HL-60 (cell line): ENCODE data around the gene PIK3CD.
"Not testable (repeated sequence)": the region's sequence is repeated elsewhere in the genome, so short reads cannot be mapped to it uniquely, and the experiment has no call there.

Experiments
- DNase-seq, 2 experiments: peaks; one replicate each; pipeline ENCODE4 v3.0.0-alpha.2; 2010 to 2020; ENCODE audit warnings: low read depth in 1 of 2, low spot score in 1 of 2
- H3K27ac ChIP-seq: fragments of 250-450 bp; sonication (Bioruptor Pico); replicated peaks from 2 replicates; pipeline ENCODE4 v1.5.1; 2020; ENCODE audit warnings: mild to moderate bottlenecking, moderate library complexity
- H3K27me3 ChIP-seq: fragments of 250-450 bp; sonication (Bioruptor Pico); 2 replicates; pipeline ENCODE4 v1.5.1; 2021; ENCODE audit warnings: mild to moderate bottlenecking, moderate library complexity; ENCODE audit not compliant: insufficient read depth, poor library complexity, severe bottlenecking
- H3K4me3 ChIP-seq: replicated peaks from 2 replicates; pipeline ENCODE4 v1.5.1; 2011; ENCODE audit warnings: mild to moderate bottlenecking, control low read depth, low read length; ENCODE audit not compliant: insufficient read depth
- GABPA ChIP-seq: IDR thresholded peaks from 2 replicates; pipeline ENCODE4 v1.6.1; 2012; ENCODE audit warnings: low read depth
- POLR2AphosphoS5 ChIP-seq: IDR thresholded peaks from 2 replicates; pipeline ENCODE4 v1.6.1; 2012; ENCODE audit warnings: low read depth
- SPI1 ChIP-seq: IDR thresholded peaks from 2 replicates; pipeline ENCODE4 v1.6.1; 2012; ENCODE audit warnings: low read depth, mild to moderate bottlenecking, borderline replicate concordance
- TF ChIP-seq, protein P1 (sequence below): IDR thresholded peaks from 2 replicates; pipeline ENCODE4 v1.6.1; 2012; ENCODE audit warnings: low read depth; ENCODE audit not compliant: insufficient replicate concordance
- TF ChIP-seq, protein P2 (sequence below): IDR thresholded peaks from one replicate; pipeline ENCODE4 v1.5.1; 2011; ENCODE audit warnings: low read length, control low read depth, inconsistent platforms; ENCODE audit not compliant: insufficient read depth

PIK3CD gene

DNA sequence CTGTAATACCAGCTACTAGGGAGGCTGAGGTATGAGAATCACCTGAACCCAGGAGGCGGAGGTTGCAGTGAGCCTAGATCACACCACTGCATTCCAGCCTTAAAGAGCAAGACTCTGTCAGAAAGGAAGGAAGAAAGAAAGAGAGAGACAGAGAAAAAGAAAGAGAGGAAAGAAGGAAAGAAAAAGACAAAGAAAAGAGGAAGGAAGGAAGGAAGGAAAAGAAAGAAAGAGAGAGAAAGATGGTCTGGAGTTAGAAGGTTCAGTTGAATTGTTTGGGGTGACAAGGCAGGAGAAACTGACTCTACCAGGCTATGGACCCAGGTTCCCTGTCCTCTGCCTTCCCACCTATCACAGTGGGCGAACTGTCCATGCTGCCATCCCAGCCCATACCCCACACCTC is 27.4 kb upstream of the PIK3CD start:
- TF ChIP-seq, protein P1, sequence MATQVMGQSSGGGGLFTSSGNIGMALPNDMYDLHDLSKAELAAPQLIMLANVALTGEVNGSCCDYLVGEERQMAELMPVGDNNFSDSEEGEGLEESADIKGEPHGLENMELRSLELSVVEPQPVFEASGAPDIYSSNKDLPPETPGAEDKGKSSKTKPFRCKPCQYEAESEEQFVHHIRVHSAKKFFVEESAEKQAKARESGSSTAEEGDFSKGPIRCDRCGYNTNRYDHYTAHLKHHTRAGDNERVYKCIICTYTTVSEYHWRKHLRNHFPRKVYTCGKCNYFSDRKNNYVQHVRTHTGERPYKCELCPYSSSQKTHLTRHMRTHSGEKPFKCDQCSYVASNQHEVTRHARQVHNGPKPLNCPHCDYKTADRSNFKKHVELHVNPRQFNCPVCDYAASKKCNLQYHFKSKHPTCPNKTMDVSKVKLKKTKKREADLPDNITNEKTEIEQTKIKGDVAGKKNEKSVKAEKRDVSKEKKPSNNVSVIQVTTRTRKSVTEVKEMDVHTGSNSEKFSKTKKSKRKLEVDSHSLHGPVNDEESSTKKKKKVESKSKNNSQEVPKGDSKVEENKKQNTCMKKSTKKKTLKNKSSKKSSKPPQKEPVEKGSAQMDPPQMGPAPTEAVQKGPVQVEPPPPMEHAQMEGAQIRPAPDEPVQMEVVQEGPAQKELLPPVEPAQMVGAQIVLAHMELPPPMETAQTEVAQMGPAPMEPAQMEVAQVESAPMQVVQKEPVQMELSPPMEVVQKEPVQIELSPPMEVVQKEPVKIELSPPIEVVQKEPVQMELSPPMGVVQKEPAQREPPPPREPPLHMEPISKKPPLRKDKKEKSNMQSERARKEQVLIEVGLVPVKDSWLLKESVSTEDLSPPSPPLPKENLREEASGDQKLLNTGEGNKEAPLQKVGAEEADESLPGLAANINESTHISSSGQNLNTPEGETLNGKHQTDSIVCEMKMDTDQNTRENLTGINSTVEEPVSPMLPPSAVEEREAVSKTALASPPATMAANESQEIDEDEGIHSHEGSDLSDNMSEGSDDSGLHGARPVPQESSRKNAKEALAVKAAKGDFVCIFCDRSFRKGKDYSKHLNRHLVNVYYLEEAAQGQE, result no peak
- TF ChIP-seq, protein P2, sequence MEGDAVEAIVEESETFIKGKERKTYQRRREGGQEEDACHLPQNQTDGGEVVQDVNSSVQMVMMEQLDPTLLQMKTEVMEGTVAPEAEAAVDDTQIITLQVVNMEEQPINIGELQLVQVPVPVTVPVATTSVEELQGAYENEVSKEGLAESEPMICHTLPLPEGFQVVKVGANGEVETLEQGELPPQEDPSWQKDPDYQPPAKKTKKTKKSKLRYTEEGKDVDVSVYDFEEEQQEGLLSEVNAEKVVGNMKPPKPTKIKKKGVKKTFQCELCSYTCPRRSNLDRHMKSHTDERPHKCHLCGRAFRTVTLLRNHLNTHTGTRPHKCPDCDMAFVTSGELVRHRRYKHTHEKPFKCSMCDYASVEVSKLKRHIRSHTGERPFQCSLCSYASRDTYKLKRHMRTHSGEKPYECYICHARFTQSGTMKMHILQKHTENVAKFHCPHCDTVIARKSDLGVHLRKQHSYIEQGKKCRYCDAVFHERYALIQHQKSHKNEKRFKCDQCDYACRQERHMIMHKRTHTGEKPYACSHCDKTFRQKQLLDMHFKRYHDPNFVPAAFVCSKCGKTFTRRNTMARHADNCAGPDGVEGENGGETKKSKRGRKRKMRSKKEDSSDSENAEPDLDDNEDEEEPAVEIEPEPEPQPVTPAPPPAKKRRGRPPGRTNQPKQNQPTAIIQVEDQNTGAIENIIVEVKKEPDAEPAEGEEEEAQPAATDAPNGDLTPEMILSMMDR, result no peak
- TF ChIP-seq POLR2AphosphoS5 (no peak), GABPA (no peak), SPI1 (no peak)
- DNase-seq, result no peak
- Histone ChIP-seq H3K27ac (no peak overlapping the region), H3K4me3 (no peak overlapping the region), H3K27me3 (no peaks in the 10 kb centered on the region)

DNA sequence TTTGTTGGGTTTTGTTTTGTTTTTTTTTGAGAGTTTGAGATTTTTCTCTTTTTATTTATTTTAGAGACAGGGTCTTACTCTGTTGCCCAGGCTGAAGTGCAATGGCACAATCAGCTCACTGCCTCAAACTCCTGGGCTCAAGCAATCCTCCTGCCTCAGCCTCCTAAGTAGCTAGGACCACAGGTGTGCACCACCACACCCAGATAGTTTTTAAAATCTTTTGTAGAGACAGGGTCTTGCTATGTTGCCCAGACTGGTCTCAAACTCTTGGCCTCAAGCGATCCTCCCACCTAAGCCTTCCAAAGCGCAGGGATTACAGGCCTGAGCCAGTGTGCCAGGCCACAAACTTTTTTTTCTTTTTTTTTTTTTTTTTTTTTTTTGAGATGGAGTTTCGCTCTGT is 26.5 kb upstream of the PIK3CD start:
- H3K27me3 ChIP-seq, H3K27ac ChIP-seq, DNase-seq, H3K4me3 ChIP-seq: not testable (repeated sequence)

DNA sequence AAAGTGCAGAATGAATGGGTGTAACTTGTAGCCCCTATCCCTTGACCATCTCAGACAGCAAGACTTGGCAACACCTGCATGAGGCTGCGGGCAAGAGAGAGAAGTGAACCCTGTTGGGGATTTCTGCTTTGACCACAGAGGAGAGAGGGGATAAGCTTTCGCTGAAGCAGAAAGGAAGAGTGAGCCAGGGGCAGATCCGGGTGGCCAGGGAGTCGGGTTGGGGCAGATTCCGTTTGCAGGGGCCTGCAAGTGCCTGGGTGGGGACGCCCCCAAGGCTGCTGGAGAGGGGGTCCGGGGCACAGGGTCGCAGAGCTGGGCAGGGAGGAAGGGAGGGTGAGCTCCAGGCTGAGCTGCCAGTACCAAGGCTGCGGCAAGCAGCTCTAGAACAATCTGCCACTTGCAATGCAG is 25.3 kb upstream of the PIK3CD start:
- no peak for TF ChIP-seq SPI1
- no peak for TF ChIP-seq GABPA
- TF ChIP-seq POLR2AphosphoS5, result no peak
- TF ChIP-seq, protein P1, result no peak
- TF ChIP-seq, protein P2, result no peak
- DNase-seq, result peak in 1 of 2 experiments; percentile 24
- no peak overlapping the region for H3K4me3 ChIP-seq
- no peak overlapping the region for H3K27ac ChIP-seq
- H3K27me3 ChIP-seq, result no peaks in the 10 kb centered on the region

DNA sequence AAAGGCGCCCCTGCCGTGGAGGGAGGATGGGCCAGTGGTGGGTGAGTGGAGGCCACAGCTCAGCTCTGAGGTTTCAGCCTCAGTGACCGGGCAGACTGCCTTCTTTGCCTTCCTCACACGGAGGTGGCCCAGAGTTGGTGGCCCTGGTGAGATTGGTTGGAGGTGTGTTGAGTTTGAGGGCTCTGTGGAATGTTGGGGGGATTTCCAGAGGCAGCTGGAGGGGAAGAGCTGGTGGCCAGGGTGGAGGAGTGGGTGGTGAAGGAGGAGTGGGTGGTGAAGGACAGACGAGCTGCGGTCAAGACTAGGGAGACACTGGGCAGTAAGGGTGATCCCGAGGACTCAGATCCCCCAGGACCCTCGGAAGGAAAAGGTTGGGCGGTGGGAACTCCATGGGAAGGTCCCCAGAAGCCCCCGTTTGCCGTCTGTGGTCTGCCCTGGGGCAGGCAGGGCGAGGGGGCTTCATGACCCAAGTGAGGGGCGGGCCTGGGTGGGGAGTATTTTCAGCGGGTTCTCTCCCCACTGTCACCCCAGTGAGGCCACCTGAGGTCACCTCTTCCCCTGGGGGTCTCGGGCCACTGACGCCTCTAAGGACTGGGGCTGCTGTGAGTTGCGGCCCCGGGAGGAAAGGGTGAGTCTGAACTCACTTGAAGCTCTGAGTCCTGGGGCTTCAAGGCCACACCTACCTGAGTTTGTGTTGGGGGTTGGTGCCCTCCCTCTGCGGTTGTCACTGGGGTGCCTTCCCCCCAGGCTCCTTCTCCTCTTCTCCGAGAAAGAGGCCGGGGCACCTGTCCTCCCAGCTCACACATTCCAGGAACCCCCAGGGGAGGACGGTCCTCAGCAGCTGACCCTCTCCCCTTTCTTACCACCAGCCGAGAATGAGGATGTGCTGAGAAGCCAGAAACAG is 22.7 kb upstream of the PIK3CD start:
- no peaks in the 10 kb centered on the region for H3K27me3 ChIP-seq
- peak overlapping the region; percentile 89 for H3K27ac ChIP-seq
- DNase-seq, result peak; percentile 49 to 51
- no peak for TF ChIP-seq SPI1
- TF ChIP-seq, protein P1, result no peak
- no peak for TF ChIP-seq GABPA
- TF ChIP-seq, protein P2, result no peak
- no peak for TF ChIP-seq POLR2AphosphoS5
- H3K4me3 ChIP-seq, result no peak overlapping the region
